ENCODE results near the gene MED20. TPM values are rescaled to one million over a fixed set of nuclear protein-coding genes. Genes with fewer than 3 reads are reported as not detected.
A peak's percentile ranks its signal among the peaks of the same experiment; 100 is the strongest.

The MED20 gene
- polyA plus RNA-seq, 4 donors: 35.6 to 43.6 (median 39.2) TPM

DNA sequence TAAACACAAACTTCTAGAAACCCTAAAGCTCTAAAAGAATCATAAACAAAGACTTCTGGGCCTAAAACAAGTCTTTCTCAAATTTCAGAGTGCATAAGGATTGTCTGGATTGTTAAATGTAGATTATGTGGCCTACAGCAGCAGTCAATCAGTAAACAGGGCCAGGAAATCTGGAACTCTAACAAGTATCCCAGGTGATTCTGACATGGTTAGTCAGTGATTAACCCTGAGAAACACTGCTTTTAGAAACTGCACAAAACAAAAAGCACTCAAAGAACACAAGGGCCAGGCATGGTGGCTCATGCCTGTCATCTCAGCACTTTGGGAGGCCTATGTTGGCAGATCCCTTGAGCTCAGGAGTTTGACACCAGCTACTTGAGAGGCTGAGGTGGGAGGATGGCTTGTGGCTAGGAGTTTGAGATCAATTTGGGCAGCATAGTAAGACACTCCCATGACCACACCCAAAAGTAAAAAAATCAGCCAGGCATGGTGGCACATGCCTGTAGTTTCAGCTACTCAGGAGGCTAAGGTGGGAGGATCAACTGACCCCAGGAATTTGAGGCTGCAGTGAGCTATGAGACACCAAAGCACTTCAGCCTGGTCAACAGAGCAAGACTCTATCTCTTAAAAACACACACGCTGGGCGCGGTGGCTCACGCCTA is 5.9 kb downstream of the MED20 start:
- DNase-seq (ENCODE audit: low read depth in 4 of 4, low spot score in 2 of 4): no peak

DNA sequence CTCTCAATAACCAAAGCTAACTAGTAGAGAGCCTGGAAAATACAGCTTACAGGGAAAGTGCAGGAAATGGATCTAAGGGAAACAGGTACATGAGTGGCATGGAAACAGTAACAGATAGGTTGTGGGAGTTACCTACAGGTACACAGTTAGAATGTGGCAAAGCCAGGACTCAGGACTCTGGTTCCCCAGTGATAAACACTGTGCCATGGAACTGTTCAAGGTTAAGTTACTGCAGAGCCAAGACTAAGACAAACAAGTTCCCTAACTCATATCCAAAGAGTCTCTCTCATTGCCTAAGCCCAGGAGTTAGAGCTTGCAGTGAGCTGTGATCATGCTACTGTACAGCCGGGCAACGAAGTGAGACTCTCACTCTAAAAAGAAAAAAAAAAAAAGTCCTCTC is 6.6 kb downstream of the MED20 start:
- no peak for DNase-seq (ENCODE audit: low read depth in 4 of 4, low spot score in 2 of 4)

DNA sequence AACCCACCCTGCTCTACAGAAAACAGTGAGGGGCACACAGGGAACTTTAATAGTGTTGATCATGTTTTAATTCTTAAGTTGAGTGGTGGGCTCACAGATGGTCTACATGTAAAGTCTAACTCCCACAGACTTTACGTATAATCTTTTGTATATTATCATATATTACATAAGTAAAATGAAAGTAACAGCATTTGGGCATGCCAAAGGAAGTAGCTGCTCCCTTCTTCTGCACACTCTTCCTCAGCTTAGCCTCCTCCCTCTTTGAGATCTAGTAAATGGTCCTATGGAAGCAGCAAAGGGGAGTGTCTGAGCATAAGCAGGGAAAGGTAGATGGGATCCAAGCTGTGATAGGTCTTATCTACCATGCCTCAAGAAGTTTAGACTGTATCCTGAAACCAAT is 11.2 kb downstream of the MED20 start:
- DNase-seq (ENCODE audit: low read depth in 4 of 4, low spot score in 2 of 4): no peak

DNA sequence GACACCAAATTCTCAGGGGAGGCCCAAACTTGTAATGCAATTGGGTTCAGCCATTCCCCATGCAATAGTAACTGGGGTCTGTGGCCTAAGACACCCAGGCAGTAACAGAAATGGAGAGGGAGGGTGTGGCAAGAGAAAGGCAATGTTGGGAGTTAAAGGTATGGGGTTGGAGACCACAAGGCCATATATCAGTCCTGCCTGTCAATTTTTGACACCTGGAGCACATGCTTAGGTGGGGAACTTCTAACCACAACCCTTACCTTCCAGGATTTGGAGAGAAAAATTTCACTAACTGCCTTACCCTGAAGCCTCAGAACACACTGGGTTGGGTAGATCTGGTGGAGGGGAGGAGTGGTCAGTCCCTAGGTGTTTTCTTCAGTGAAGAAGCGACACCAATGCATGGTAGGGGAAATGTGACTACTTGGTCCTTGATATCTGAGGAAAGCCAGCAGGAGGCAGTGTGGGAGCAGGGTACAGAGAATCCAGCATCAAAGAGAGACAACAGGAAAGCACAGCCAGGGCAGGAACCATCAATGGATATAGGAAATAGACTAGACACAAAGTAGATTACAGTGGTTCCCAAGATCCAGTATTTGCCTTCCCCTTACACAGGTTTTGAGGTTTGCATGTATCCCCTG is 18.9 kb downstream of the MED20 start:
- DNase-seq (ENCODE audit: low read depth in 4 of 4, low spot score in 2 of 4): no peak

DNA sequence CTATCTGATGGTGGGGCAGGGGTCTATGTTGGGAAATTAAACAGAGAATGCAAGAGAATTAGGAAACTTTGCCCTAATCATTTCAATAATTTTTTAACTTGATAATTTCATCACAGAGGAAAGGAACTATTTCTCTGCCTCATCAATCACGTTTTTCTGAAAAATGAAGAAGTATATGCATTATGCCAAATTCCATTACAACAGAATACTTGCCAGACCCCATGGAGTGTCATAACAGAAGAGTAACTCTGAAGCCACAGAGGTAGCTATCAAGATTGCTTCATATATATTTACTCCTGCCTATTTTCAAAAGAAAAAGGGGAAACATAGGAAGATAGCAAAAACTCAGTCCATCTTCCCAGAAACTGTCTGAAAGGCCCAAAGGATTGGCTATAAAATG is 20.1 kb downstream of the MED20 start:
- no peak for DNase-seq (ENCODE audit: low read depth in 4 of 4, low spot score in 2 of 4)

DNA sequence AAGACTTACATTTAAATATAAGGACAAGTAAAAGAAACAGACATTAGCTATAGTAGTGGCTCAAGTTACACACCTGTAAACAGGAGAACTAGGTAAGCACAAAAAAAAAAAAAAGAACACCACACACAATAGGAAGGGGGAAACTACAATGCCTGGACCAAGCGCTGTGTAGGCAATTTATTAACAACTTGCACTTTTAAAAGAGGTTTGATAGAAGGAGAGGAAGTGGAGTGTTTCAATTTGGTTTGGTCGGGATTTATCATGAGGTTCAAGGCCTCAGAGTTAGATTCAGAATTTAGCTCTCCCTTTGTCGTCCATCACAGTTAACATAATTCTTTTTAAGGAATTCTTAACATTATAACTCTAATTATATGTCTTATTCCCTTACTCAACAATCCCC is 24.7 kb downstream of the MED20 start:
- no peak for DNase-seq (ENCODE audit: low read depth in 4 of 4, low spot score in 2 of 4)

DNA sequence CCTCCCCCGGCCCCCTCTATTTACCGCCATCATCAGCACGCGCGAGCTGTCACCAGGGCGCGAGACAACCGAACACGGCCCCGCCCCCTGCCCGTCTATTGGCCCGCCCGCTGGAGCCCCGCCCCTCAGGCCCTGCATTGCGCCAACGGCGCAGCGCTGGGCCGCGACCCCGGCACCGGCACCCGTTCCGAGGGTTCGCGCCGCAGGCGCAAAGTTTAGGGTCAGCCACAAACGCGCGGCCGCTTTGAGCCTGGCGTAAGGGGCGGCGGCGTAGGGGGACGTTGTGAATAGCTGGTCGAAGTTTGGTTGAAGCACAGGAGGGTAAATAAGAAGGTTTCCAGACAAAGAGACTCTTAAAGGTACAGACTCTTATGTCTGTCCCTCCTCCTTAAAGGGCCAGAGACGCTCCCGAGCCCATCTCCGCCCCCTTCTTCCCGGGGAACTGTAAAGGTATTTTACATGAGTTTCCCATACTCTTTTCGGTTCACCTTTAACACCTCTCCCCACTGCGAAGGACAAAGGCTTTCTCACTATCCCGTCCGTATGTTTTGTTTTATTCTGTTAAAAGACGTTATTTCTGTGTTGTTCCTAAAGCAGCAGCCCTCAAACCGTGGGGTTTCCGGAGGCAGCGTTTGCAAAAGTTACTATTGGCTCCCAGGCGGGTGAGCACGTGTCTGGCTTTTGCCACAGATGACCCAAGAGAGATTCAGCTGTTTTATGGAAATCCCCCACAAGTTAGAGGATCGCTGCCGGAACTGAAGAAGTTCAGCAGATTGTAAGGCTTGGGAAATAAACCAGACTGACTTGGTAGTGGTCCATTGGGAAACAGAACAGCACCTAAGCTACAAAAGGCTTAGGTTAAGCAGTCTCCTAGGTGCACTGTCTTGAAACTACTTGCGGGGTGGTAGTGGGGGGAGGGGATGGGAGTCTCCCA is 25.4 kb downstream of the MED20 start, which contains the start of gene USP49:
Gene USP49 (minus strand): TSS at position 76 of the 934 bp plus-strand sequence. CDS start 88,392 bp downstream, outside the sequence.
- DNase-seq (ENCODE audit: low read depth in 4 of 4, low spot score in 2 of 4): peak; percentile 81 to 87 (median 84)

DNA sequence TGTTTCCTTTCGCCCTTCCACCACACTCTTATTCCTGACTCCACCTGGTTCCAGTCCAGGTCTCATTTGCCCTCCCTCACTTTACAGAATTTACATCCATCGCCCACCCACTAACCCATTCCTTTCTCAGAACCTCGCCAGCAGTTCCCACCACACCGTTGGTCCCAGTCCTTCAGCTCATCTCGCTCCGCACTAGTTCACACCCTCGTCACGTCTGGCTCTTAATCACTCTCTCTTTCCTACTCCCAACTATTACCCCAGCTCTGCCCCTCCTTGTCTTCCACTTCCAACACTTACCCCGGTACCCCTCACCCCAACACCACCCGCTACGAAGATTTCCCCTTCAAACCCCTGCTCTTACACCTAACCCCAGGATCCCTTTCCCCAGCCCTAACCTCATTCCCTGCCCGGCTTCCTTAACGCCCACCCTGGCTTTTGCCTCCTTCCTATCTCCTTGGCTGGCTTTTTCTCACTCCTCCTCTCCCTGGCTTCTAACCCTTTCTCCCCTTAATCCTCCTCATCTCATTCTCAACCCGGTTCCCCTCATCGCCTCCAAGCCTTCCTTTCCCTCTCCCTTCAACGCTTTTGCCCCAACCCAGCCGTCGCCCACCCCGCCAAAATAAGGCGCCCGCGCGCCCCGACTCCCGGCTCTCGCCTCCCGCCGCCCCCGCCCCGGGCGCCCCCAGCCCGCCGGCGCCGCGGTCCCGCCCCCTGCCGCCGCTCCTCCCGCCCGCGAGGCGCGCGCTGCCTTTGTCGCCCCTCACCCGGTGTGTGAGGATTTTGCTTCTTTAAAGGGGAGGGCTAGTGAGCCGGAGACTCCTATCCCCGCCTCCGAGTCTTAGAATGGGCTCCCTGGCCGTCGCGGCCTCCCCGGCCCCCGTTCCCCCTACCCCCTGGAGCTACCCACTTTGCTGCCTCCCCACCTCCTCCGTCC is 26.3 kb downstream of the MED20 start:
- DNase-seq (ENCODE audit: low read depth in 4 of 4, low spot score in 2 of 4): peak in 1 of 4 donors; percentile 21

DNA sequence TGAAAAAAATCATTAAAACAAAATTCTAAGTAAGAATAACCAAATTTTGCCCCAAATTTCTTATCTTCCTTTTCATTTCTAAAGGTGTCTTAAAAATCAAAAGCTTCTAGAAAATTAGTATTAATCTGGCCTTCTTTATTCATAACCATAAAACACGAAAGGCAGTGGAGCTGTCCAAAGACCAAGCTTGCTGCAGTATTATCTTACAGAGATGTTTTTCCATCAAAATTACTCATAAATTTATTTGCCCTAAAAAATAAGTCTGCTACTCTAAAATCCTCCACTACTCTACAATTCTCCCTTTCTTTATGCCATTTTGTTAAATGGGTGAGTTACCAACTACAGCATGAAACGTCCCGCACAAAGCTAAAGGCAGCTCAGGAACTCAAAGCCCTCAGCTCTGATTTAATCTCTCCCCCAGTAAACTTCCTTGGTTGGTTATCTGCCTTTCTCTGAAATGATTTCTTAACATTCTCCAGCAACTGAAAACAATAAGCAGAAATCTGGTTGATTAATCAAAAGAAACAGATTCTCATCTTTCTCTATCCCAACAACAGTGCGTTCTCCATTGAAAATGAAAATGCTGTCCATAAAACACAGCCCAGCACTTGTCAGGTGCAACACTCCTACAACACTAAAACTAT is 27.9 kb downstream of the MED20 start:
- DNase-seq (ENCODE audit: low read depth in 4 of 4, low spot score in 2 of 4): no peak

DNA sequence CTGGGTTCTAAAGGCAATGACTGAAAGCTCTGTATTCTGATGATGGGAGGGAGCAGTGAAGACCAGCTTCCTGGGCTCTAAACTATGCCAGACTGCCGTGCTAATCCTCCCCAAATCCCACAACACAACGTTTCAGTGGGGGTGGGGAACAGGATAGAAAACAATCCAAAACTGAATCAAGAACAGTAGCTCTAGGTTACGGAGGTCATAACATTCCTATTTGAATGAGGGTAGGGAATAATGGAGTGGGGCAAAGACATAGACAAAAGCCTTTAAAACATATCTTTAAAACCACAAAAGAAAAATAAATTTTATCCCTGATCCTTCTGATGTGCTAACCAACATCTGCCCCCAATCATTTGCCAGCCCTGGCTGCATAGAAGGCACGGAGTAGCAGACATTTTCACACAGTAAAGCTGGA is 33.6 kb downstream of the MED20 start:
- DNase-seq (ENCODE audit: low read depth in 4 of 4, low spot score in 2 of 4): no peak

DNA sequence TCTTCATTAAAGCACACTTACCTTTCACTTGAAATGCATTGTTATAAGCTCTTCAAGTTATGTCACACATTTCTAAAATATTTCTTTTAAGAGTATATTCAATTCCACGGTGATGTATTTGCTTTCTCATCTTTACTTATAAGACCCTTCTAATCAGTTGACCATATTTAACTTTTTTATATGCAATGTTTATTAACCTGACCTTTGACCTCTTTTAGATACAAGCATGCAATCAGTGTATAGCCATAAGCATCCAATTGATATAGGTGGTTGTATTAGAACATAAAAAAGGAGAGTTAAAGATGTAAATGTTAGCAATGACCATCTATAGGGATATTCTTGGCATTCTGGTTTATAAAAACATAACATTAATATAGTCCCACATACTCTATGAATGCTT is 35.0 kb downstream of the MED20 start:
- no peak for DNase-seq (ENCODE audit: low read depth in 4 of 4, low spot score in 2 of 4)

DNA sequence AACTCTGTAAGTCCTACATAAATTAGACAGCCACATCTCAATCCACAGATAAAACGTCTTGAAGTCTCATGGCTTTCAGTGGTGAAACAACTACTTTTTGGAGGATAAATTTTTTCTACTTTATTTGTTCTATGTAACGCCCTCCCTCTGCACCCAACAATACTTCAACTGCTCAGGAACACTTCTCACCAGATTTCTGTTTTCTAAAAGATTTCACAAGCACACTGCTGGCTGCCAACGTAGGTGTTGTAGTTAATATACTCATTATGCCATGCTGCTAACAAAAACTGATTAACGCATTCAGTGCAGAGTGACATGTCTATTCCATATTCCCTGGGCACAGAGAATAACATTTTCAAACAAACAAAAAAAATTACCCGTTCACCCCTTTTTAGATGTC is 36.0 kb downstream of the MED20 start:
- no peak for DNase-seq (ENCODE audit: low read depth in 4 of 4, low spot score in 2 of 4)

DNA sequence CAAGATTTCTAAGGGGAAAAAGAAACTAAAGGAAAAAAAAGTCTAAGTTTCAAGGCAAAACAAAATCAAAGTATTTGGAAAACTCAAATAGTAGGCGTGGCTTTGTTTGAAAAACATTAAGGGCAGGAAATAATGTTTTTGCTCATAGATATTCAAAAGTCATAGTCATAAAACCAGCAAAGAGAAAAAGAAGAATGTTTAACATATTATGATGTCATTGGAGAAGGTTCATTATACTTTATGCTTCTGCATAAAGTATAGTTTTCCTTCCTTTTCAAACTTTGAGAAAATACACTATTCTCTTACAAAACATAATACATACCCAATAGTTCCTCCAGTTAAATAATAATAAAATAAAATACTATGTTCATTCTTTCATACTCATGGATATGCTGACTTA is 39.4 kb downstream of the MED20 start:
- DNase-seq (ENCODE audit: low read depth in 4 of 4, low spot score in 2 of 4): no peak

DNA sequence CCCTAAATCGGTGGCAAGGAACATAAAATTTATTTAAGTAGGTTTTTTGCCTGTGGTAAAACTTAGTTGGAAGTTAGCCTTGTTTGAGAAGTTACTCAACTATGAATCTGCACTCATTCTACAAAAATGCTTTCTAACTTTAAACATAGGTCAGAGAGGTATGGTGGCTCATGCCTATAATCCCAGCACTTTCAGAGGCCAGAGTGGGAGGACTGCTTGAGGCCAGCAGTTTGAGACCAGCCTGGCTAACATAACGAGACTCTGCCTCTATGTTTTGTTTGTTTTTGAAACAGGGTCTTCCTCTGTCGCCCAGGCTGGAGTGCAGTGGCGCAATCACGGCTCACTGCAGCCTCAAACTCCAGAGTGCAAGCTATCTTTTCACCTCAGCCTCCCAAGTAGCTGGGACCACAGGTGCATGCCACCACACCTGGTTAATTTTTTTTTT is 42.0 kb downstream of the MED20 start:
- no peak for DNase-seq (ENCODE audit: low read depth in 4 of 4, low spot score in 2 of 4)

DNA sequence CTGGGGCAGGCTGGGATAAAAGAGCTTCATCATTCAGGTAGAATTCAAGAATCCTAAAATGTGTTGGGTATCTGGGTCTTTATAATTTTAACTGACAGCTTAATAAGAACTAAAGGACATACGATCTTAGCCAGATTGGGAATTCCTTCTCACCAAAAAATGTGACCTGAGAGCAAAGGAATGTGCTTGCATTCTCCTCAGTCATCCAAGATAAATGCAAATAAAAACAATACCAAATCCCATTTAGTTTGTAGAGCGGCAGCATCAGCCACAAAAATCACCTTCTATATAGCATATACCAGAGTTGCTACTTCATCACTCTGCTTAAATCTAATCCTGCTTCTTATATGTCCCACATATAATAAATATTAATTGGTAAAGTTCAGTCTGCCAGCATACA is 42.7 kb downstream of the MED20 start:
- DNase-seq (ENCODE audit: low read depth in 4 of 4, low spot score in 2 of 4): no peak

DNA sequence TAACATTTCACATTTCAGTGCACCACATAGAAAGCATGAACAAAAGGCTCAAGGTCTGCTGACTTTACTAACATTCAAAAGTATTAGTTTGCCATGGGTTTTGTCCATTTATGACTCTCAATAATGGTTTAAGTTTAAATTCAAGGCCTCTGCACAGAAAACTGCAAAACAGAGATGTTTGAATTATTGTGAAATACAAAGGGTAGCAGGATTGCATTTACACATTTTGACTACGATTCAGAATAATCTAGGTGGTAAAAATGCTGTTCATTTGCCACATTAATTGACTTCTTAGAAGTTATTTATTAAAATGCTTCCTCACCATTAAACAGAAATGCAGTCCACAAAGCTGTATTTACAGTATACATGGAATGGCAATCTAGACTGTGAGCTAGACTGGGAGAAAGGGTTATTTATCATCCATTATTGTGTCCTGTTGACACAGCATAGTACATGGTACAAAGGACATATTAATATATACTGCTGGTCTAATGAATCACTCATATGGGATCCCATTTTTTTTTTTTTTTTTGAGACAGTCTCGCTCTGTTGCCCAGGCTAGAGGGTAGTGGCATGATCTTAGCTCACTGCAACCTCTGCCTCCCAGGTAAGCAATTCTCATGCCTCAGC is 43.8 kb downstream of the MED20 start:
- no peak for DNase-seq (ENCODE audit: low read depth in 4 of 4, low spot score in 2 of 4)

DNA sequence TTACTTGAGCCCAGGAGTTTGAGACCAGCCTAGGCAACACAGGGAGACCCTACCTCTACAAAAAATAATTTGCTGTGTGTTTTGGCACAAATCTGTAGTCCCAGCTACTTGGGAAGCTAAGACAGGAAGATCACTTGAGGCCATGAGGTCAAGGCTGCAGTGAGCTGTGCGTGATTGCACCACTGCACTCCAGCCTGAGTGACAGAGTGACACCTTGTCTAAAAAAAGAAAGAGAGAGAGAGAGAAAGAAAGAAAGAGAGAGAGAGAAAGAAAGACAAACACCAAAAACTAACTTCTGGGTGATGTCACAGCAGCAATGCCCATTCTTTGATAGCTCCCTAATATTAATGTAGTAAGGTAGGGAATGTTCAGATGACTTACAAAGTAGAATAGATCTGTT is 46.2 kb downstream of the MED20 start:
- DNase-seq (ENCODE audit: low read depth in 4 of 4, low spot score in 2 of 4): no peak

DNA sequence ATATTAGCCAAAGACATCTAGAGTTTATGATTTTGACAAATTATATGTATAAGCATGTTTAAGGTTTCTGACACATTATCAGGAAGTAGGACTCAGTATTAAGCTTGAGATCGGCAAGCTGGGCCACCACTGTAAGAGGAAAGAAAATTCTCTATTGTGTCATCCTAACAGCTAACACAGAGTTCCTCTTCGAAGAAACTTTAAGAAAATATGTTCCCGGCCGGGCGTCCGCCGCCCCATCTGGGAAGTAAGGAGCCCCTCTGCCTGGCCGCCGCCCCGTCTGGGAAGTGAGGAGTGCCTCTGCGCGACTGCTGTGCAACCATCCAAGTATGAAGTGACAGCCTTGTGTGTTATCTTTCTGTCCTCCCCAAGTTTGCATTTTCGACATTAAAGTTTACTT is 48.8 kb downstream of the MED20 start:
- DNase-seq (ENCODE audit: low read depth in 4 of 4, low spot score in 2 of 4): no peak

DNA sequence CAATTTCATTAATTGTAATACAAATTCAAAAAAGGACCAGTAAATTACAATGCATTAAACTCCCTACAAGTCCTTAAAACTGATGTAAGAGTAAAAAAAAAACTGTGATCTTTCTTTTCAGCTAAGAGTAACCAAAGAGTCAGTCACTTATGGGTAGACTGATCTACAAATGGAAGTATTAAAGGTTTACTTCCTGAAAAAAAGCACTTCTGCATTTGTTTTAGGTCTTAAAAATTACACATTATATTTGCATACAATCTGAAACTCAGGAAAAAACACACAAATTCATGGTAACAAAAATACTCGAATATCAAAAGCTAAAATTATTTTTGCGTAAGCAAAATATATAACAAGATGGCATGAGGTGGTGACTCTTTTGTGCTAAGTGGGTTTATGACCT is 49.2 kb downstream of the MED20 start:
- no peak for DNase-seq (ENCODE audit: low read depth in 4 of 4, low spot score in 2 of 4)

All from left renal cortex interstitium (tissue), 4 donors.